HG03442 (cell line): ENCODE measurements around the gene PPM1L.

Source experiments
- ATAC-seq: cut with Tn5 transposase; IDR thresholded peaks from one replicate; pipeline ENCODE4 v1.9.1; 2021; ENCODE audit warnings: mild to moderate bottlenecking, moderate library complexity; ENCODE audit not compliant: unreplicated experiment

The PPM1L gene

DNA sequence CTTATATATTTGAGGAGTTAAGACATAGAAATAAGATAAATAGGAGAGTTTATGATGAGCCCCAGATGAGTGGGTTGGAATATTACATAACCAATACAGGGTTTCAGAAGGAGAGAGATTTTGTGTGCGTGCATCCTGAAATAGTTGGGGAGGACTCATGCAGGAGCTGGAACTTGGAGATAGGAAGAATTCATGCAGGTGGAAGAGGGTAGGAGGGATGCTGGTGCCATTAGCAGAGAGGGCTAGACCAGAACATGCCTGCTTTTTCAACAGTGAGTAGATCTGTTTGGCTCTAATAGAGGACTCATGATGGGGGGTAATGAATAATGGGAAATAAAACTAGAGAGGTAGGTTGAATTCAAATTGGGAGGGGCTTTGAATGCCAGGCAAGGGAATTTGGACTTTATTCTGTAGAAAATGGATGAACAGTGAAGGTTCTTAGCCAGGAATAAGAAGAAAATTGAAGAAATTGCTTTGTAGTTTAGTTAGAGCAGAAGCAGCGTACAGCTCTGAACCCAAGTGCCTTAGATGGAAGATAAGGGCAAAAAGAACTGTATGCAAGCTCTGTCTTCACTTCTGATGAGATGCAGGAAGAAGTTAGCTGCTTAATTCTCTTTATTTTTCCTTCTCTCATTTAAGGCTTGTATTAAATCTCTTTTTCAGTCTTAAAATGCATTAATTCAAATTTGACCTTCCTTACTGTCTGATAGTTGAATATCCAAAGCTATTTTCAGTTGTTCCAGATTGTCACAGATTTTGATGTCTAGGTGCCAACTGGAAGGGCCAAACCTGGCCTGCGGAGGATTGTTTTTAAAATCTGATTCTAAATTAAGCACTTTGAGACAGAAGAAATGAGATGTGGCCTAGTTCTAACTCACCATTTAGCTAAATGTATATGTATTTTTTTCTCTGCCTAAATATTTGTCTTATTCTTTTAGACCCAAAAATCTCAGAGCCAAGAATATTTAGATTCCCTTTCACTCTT, 86.3 kb downstream of the PPM1L start:
- ATAC-seq: no peak

DNA sequence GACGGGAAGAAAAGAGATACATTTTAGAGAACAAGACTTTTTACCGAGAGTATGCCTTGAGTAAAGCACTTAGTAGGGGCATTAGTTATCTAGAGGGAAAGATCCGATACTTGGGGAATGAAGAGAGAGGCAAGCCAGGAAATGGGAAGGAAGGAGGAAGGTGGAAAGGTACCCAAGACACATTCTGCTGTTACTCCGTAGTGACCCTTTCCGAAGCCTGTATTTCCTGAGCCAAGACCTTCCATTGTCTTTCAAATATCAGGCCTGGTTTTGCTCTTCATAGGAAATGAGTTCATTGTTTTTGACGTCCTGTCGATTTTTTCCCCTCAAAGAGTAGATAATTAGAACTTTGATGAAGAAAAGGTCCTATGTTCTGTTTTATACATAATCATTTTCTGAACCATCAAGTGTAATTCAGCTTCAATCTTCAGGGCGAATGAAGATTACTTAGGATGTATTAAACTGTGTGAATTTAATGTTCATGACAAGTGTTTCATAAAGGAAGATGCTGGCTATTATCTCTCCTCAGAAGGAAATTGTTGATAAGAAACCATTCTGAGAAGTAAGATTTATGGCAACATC, 95.7 kb downstream of the PPM1L start:
- ATAC-seq: no peak

DNA sequence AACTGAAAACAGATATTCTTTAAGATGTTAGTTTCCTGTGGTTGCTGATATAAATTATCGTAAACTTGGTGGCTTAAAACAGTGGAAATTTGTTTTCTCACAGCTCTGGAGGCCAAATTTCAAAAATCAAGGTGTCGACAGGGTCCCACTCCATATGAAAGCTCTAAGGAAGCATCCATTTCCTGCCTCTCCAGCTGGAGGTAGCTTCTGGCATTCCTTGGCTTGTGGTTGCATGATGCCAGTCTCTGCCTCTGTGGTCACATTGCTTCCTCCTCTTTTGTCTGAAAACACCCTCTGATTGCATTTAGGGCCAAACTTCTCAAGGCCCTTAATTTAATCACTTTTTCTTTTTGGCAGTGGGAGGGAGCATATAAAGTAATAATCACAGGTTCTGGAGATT, 96.8 kb downstream of the PPM1L start:
- no peak for ATAC-seq

DNA sequence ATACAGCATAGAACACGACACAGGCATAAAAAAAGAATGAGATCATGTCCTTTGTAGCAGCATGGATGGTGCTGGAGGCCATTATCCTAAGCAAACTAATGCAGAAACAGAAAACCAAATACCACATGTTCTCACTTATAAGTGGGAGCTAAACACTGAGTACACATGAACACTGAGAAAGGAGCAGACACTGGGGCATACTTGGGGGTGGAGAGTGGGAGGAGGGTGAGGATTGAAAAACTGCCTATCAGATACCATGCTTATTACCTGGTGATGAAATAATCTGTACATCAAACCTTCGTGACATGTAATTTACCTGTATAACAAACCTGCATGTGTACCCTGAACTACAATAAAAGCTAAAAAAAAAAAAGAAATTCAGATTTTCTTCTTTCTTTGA, 100.4 kb downstream of the PPM1L start:
- ATAC-seq: no peak

DNA sequence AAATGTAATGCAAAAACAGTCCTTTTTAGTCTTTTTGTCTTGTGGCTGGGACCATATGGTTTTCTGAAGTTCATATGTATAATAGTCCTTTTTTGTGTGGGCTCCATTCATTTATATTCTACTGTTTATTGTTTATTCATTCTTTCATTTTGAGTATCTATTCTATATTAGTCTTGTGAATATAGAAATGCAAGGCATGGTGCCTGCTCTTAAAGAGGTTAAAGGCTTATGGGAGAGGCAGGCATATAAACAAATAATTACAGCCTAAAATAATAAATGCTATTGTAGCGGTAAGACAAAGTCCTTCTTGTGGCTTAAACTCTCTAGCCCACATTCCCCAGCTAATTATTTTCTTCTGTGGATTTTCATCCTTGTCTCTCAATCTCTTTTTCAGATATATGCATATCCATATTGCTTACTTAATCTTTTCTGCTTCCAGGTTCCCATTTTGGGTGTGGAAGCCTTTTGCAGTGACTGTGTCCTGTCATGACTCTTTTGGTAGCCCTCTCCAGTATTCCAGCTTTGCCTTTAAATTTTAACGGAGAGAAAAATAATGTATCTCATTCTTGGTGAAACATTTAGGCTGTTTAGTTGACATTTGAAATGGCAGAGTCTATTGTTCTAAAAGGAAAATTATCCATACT, 101.6 kb downstream of the PPM1L start:
- ATAC-seq: no peak

DNA sequence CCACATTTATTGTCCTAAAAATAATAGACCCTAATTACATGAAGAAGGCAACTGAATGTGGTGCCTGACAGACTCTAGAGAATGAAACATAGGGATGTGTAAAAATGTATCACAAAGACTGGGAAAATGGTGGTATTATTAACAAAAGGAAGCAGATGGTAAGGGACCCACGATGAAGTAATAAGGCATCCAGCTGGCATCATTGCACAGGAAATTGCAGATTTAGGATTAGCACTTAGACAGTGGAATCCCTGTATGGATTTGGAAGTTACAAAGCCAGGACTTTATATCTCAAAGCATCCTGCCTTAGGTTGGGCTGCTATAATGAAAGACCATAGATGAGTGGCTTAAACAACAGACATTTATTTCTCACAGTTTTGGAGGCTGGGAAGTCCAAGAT, 104.3 kb downstream of the PPM1L start:
- ATAC-seq: no peak

DNA sequence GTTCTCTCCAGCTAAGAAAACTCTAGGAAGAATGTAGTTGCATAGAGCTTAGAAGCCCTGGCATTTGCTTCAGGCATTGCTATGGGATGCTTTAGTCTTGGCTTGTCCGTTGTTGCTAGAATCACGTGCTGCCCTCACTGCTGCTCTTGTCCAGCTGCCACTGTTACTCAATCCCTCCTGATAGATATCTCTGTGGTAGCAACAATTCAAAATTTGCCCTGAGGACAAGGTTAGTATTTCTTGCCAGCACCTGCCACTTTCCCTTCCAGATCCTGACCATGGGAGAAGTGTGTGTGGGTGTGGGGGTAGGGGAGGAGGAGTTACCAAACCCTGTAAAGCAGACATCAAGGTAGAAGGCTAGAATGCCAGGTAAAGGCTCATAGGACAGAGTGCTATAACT, 113.8 kb downstream of the PPM1L start:
- ATAC-seq: no peak

DNA sequence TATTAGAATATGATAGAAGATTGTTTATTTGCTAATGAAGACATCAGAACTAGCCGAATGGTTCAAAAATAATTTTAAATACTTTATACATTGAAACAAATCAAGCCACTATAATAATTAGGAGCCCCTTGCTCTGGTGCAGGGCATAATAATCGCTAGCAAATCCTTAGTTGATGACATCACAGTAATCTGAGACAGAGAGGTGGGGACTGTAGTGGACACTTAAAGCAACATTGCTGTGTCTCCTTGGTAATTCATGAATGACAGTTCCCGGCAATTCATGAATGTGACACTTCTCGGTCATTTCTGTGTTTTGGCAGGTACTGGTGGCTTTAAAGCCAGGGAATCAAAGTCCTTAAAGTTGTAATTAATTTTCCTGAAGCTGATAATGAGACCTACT, 114.3 kb downstream of the PPM1L start:
- no peak for ATAC-seq

DNA sequence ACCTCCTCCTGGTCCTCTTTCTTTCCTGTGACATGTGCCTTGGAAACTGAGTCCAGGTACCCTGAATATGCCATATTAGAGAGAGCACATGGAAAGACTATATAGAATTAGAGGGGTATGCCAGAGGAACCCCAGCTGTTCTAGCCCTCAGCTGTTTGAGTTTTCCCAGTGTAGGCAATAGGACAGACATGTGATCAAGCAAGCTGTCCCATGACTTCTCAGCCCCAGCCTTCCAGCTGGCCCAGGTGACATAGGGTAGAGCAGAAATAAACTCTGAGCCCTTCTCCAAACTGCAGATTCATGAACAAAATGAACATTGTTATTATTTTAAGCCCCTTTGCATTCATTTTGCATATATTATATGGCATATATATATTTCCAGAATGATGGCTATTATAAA, 118.7 kb downstream of the PPM1L start:
- ATAC-seq: no peak

DNA sequence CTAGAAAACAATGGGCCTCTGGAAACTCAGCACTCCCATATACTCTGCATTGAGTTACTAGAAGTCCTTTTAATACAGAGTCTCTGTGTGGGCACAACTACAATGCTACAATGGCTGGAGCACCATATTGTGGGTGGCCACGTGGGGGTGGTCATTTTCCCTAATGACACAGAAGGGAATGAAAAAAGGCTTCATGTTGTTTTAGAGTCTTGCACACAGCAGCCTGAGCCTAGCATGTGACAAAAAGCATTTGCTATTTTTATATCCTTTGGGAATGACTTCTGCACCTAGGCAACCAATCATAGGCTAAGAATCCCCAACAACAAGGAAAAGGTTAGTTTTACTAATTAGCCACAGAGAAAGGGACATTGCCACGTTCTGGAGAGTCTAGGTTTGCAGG, 120.6 kb downstream of the PPM1L start:
- ATAC-seq: no peak

DNA sequence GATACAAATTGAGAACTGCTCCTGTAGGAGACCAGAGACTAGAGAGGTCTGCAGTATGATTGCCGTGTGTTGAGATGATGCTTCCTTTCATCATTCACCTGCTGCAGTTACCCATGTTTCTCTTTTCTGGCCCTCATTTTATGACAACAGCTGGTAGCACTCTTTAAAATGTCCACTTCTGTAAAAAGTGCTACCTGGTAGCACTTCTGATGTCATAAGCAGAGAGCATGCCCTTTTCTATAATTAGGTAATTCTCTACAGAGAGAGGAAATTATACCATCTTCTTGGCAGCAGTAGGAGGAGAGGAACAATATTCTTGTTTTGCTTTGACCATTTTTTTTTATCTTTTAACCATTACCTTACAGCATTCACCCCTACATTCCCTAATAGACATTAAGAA, 123.8 kb downstream of the PPM1L start:
- ATAC-seq: no peak

DNA sequence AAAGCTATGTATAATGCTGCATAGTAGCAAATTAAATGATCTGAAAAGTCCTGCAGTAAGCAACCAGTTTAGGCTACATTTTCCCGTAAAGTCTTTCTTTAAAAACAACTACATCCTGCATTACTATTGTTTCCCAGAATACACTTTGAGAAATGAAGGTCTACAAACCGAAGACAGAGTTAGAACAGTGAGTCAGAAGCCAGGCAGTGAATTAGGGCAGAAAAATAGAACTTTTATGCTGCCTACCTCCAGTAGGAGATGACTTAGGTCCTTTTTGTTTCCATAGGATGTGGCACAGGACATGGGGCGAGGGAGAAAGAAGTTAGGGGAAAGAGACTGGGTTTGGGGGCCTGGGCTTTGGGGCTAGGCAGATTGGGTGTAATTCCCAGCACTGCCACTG, 127.3 kb downstream of the PPM1L start:
- no peak for ATAC-seq

DNA sequence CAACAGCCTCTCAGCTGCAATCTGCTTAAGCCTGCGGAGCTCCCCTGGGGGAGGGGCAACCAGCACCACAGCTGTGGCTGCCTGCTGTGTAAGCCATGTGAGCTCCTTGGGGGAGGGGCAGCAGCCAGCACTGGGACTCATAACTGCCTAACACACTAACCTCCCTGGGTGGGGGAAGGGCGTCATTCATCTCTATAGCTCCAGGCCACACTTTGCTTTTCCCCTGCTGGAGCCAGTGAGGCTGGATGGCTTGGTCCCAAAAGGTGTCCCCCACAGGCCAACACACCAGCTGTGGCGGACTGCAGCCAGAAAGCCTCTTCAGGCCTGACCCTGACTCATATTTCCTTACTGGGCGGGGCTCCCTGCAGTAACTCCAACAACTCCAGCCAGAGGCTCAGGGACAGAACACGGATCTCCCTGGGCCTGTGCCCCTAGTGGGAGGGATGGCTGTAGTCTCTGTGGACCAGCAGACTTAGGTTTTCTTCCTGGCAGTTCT, 129.8 kb downstream of the PPM1L start:
- peak; percentile 38 for ATAC-seq

DNA sequence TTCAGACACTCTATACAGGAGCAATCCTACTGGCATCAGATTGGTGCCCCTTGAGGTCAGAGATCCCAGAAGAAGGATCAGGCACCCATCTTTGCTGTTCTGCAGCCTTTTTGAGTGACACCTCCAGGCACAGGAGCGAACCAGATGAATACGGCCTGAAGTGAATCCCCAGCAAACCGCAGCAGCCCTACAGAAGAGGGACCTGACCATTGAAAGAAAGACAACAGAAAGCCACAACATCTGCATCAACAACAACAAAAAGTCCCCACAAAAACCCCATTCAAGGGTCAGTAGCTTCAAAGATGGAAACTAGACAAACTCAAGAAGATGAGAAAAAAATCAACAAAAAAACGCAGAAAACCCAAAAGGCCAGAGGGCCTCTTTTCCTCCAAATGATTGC, 130.4 kb downstream of the PPM1L start:
- ATAC-seq: peak; percentile 91

DNA sequence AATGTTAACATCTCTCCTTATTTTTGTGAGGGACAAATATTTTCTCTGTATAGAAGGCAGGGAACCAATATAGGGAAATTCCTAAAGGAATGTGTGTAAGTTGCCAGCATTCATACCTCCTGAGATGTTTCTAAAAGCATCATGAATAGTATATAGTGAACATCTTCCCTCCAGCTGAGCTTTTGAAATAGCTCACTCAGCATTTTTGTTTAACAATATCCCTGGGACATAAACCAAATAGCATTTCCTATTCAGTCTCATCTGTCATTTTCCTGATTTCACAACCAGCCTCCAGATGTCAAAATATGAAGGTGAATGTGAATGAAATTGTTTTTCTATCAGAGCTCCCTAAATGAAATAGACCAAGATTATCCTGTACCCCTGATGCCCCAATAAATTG, 137.2 kb downstream of the PPM1L start:
- no peak for ATAC-seq

DNA sequence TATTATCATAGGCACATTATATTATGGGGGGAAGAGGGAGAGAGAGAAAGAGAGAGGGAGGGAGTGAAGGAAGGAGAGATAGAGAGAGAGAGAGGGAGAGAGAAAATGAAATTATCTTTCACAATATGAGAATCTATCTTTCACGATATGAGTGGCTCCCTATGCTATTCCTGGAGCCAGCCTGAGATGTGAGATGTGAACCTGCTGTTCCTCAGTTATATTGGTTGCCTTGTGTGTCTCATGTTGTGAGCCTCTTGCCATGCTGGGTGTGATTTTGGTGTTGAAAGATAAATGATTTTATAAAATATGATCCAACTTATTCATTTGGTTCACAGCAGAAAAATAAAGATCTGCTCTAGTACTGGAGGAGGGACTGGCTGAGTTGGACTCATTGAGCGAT, 148.7 kb downstream of the PPM1L start:
- ATAC-seq: no peak

DNA sequence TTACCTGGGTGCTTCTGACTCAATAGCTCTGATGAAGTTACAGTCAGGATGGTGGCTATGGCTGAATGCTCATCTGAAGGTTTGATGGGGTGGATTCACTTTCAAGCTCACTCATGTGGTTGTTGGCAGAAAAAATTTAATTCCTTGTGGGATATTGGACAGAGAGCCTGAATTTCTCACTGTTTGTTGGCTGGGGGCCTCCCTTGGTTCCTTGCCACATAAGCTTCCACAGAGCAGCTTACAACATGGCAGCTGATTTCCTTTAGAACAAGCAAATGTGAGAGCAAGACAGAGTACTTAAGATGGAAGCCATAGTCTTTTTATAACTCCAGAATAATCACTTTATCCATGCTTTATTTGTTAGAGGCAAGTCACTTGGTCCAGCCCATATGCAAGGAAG, 150.6 kb downstream of the PPM1L start:
- ATAC-seq: no peak

DNA sequence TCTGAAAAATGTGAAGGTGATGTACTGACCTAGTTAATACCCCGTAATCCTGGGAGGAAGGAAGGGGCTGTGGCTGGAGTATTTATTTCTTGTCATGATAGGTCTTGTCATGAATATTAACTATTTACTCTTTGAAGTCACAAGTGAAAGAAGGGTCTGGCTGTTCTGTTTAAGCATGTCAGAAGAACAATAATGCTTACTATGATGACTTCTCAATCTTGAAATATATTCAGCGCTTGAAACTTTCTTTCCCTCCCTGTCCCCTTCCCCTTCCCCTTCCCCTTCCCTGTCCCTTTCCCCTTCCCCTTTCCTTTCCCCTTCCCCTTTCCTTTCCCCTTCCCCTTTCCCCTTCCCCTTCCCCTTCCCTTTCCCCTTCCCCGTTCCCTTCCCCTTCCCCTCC, 153.9 kb downstream of the PPM1L start:
- ATAC-seq: no peak

DNA sequence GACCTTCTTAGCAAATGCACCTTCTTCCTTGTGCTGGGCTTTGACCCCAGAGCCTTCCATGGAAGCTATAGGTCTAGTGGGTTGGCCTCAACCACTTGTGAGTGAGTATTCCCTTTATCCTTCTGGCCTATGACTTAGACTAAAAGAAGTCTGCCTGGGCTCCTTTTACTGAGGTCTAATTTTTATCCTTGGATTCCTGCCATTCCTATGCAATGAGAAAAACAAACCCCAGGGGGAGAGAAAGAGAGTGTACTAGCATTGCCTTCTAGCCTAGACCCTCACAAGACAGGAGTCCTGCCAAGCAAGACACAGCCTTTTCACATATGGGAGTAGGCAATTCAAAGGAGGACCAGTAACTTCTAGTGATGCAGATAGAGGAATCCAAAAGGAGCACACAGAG, 155.4 kb downstream of the PPM1L start:
- ATAC-seq: no peak

DNA sequence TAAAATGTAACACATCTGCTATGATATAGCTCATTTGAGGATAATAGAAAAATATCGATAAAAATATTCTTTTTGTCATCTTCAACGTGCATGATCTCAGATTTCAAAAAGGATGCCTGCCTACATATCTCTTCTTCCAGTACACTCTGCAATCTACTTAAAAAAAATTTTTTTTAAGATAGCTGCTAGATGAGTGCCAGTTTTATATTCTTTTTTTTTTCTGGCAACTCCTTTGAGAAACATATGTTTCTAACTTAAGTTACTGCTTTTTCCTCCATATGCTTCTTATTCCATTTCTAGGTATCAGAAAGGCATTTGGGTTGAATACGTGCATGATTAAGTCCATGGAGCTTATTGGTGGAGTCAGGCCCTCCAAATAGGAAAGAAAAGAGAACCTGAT, 160.4 kb downstream of the PPM1L start:
- no peak for ATAC-seq

DNA sequence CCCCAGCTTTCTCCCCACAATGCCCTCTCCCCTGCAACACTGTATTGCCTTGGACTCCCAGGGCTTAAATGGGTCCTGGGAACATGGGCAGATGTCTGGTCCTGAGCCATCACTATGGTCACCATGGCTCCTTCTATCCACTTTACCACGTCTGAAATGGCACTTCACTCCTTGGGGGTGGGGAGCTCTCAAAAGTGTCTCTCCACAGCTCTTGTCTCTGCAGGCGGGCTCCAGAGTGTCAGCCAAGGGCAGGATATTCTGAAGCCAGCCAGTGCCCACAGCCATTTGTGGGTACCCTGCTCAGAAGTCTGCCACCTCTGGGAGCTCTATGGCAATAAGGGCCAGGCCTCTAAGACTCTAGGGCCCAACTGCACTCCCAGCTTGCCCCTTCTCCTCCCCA, 163.9 kb downstream of the PPM1L start:
- no peak for ATAC-seq
